BE2C (cell line): ENCODE data around the gene TMEM9.

Experiments used
- DNase-seq: peaks from one replicate; pipeline ENCODE4 v3.0.0-alpha.2; 2020
- H3K27me3 ChIP-seq: fragments of 250-450 bp; sonication (Bioruptor Pico); 2 replicates; pipeline ENCODE4 v1.5.1; 2020; ENCODE audit warnings: mild to moderate bottlenecking
- H3K36me3 ChIP-seq: fragments of 250-450 bp; sonication (Bioruptor Pico); 2 replicates; pipeline ENCODE4 v1.5.1; 2020; ENCODE audit warnings: mild to moderate bottlenecking
- H3K4me1 ChIP-seq: fragments of 250-450 bp; sonication (Bioruptor Pico); 2 replicates; pipeline ENCODE4 v1.5.1; 2020
- H3K4me3 ChIP-seq: 2 replicates; pipeline ENCODE4 v1.5.1; 2011; ENCODE audit warnings: low read depth, low read length
- H3K9me3 ChIP-seq: fragments of 250-450 bp; sonication (Bioruptor Pico); 2 replicates; pipeline ENCODE4 v1.5.1; 2020
- TF ChIP-seq, protein P1 (sequence below): IDR thresholded peaks from 2 replicates; pipeline ENCODE4 v1.5.1; 2012; ENCODE audit warnings: mild to moderate bottlenecking, low read depth, low read length

TMEM9 gene

DNA sequence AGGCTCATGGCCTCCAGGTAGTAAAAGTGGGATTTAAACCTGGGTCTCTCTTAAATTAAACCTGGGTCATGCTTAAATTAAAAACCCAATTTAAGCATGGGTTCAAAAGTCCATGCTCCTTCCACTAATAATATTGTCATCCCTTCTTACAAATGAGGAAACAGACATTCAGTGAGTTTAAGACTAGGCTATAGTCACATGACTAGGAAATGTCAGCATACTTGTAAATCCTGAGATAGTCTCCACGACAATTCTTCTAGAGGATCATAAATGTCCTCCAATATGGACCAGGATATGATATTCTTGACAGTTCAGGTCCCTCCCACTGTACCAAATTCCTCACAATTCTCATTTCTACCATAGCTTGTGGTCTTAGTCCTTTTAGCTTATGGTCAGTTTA, 25.9 kb upstream of the TMEM9 start:
- DNase-seq = no peak
- no peaks in the 10 kb centered on the region for H3K4me1 ChIP-seq
- TF ChIP-seq, protein P1, sequence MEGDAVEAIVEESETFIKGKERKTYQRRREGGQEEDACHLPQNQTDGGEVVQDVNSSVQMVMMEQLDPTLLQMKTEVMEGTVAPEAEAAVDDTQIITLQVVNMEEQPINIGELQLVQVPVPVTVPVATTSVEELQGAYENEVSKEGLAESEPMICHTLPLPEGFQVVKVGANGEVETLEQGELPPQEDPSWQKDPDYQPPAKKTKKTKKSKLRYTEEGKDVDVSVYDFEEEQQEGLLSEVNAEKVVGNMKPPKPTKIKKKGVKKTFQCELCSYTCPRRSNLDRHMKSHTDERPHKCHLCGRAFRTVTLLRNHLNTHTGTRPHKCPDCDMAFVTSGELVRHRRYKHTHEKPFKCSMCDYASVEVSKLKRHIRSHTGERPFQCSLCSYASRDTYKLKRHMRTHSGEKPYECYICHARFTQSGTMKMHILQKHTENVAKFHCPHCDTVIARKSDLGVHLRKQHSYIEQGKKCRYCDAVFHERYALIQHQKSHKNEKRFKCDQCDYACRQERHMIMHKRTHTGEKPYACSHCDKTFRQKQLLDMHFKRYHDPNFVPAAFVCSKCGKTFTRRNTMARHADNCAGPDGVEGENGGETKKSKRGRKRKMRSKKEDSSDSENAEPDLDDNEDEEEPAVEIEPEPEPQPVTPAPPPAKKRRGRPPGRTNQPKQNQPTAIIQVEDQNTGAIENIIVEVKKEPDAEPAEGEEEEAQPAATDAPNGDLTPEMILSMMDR = no peak
- no peaks in the 10 kb centered on the region for H3K9me3 ChIP-seq
- no peaks in the 10 kb centered on the region for H3K36me3 ChIP-seq
- no peaks in the 10 kb centered on the region for H3K27me3 ChIP-seq
- no peak overlapping the region for H3K4me3 ChIP-seq

DNA sequence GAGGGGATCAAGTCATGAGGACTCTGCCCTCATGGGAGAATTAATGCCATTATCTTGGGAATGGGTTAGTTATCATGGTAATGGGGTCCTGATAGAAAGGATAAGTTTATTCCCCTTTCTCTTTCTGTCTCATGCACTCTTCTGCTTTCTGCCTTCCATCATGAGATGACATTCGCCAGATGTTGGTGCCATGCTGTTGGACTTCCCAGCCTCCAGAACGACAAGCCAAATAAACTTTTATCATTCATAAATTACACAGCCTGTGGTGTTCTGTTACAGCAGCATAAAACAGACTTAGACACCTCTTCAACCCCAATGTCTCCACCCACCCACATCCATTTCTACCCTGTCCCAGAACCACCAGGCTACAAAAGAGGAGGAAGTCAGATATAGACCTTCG, 24.4 kb upstream of the TMEM9 start:
- Histone ChIP-seq H3K36me3 (no peaks in the 10 kb centered on the region), H3K27me3 (no peaks in the 10 kb centered on the region), H3K4me3 (no peak overlapping the region), H3K4me1 (no peaks in the 10 kb centered on the region), H3K9me3 (no peaks in the 10 kb centered on the region)
- DNase-seq = no peak
- TF ChIP-seq, protein P1 = no peak

DNA sequence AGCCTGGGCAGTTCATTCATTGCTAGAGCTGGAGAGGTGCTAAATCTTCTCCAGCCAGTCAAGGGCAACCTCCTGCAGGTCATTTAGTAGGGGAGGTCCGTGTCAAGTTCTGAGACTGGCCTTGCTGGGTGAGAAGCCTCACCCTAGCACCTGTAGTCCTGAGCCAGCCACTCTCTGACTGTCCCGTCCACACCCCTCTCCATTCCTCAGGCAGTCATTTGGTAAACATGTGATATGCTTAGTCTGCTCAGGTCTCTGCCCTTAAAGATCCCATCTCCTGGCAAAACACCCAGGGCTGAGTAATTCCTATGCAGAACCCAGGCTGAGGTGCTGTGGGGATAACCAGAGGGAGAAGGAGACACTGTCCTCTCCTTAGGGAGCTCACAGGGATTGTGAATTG, 22.7 kb upstream of the TMEM9 start:
- no peak for DNase-seq
- no peaks in the 10 kb centered on the region for H3K4me1 ChIP-seq
- no peaks in the 10 kb centered on the region for H3K27me3 ChIP-seq
- no peaks in the 10 kb centered on the region for H3K9me3 ChIP-seq
- H3K36me3 ChIP-seq = no peaks in the 10 kb centered on the region
- no peak overlapping the region for H3K4me3 ChIP-seq
- TF ChIP-seq, protein P1 = no peak

DNA sequence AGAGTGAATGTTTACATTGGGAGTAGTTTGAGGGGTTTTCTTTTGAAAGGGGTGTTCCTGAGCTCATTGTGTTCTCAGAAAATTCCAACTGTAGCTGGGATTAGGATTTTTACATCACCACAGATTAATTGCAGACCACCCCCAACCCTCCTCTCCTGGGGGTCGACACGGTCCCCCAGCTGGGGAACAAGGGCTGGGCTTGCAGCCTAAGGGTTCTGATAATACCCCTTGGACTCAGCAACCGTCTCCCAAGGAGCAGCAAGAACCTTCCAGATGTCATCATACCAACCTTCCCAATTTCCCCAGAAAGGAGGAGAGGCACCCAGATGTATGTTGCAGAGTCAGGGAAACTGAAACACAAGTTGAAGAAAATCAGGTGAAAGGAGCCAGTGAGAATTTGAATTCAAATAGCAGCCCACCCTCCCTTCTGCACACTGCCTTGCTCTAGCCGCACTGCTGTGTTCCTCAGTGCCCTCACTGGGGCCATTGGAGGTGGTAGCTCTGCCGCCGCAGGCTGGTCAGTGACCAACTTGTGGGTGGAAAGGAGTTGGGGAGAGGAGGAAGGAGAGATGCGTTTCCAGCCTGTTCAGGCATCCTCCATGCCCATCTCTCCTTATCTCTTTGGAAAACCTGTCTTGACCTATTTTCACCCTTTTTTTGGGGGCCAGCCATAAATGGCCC, 21.7 kb upstream of the TMEM9 start:
- Histone ChIP-seq H3K4me1 (no peaks in the 10 kb centered on the region), H3K27me3 (no peaks in the 10 kb centered on the region), H3K36me3 (no peaks in the 10 kb centered on the region), H3K4me3 (no peak overlapping the region), H3K9me3 (no peaks in the 10 kb centered on the region)
- TF ChIP-seq, protein P1 = no peak
- DNase-seq = no peak

DNA sequence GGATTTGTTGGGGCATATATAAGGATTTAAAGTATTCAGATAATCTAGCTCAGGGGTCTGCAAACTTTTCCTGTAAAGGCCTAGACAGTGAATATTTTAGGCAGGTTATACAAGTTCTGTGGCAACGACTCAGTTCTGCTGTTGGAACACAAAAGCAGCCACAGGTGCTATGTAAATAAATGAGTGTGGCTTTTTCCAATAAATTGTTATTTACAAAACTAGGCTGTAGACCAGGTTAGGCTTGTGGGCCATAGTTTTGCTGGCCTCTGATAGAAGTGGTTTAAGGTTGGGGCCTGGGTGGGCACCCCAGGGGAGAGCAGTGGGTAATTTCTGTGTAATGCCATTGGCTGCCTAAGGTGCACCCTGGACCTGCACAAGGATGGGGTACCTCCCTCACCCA, 19.5 kb upstream of the TMEM9 start:
- no peak overlapping the region for H3K4me3 ChIP-seq
- TF ChIP-seq, protein P1 = no peak
- H3K9me3 ChIP-seq = no peaks in the 10 kb centered on the region
- H3K27me3 ChIP-seq = no peaks in the 10 kb centered on the region
- 0 out of 2 replicates have a peak, but pooled peaks cover 2% of the 10 kb centered on the region for H3K4me1 ChIP-seq
- DNase-seq = no peak
- H3K36me3 ChIP-seq = no peaks in the 10 kb centered on the region

DNA sequence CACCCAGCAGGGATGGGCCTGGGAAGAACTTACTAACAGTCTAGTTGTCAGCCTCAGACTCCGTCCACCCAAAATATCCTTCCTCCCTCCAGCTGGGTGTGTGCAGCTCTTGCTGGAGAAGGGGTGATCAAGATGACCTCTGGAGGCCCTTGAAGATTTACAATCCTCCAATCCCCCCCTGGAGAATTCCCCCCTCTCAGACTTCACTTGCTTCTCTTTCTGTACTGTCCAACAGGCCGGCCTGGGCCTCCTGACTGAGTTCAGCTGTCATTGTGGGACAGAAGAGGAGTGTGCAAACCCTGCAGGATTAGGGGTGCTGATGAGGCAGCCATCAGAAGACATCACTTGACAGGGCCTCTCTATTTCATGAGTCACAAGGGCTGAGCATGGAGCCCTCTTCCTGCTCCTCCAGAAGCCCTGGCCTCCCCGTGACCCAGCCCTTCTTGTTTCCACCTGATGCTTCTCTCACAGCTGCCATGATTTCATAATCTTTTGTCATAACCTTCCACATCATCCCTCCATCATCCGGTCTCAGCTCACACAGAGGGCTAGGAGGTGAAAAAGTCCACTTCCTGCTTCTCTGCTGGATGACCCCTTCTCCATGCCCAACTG, 18.8 kb upstream of the TMEM9 start:
- no peaks in the 10 kb centered on the region for H3K27me3 ChIP-seq
- H3K4me1 ChIP-seq = 0 out of 2 replicates have a peak, but pooled peaks cover 2% of the 10 kb centered on the region
- no peaks in the 10 kb centered on the region for H3K9me3 ChIP-seq
- TF ChIP-seq, protein P1 = no peak
- H3K36me3 ChIP-seq = no peaks in the 10 kb centered on the region
- H3K4me3 ChIP-seq = no peak overlapping the region
- DNase-seq = no peak
